ELF-1 (cell line): ENCODE results near the gene POLD2.
"Not testable (repeated sequence)": the region's sequence is repeated elsewhere in the genome, so short reads cannot be mapped to it uniquely, and the experiment has no call there.

ENCODE experiments used
- DNase-seq: peaks from one replicate; pipeline ENCODE4 v3.0.0-alpha.2; 2016; ENCODE audit warnings: low read depth, low spot score

The POLD2 gene

GRCh38 chr7:44139311-44140010 is 16.1 kb upstream of the POLD2 start:
- DNase-seq, result no peak

GRCh38 chr7:44138698-44139097 is 15.3 kb upstream of the POLD2 start:
- DNase-seq, result no peak

GRCh38 chr7:44136731-44137130 is 13.4 kb upstream of the POLD2 start:
- DNase-seq, result no peak

GRCh38 chr7:44134943-44135628 is 11.7 kb upstream of the POLD2 start:
- no peak for DNase-seq

- no peak for DNase-seq
These were observed 9.9 kb upstream of the POLD2 start for GRCh38 chr7:44133295-44133694.

GRCh38 chr7:44132039-44132438 is 8.7 kb upstream of the POLD2 start:
- peak; percentile 25 for DNase-seq

- peak; percentile 84 for DNase-seq
These were observed 8.1 kb upstream of the POLD2 start for GRCh38 chr7:44131173-44132029.

- DNase-seq, result no peak
These were observed 5.6 kb upstream of the POLD2 start for GRCh38 chr7:44128721-44129582.

GRCh38 chr7:44127161-44127560 is 3.8 kb upstream of the POLD2 start:
- DNase-seq, result no peak

- not testable (repeated sequence) for DNase-seq
These were observed 3.2 kb upstream of the POLD2 start for GRCh38 chr7:44126574-44126973.

- no peak for DNase-seq
These were observed 1.5 kb upstream of the POLD2 start for GRCh38 chr7:44124822-44125202.

- no peak for DNase-seq
These were observed 819 bp downstream of the POLD2 start for GRCh38 chr7:44122529-44122928.

GRCh38 chr7:44121761-44122420 is 1.5 kb downstream of the POLD2 start:
- no peak for DNase-seq

- no peak for DNase-seq
These were observed 3.0 kb downstream of the POLD2 start for GRCh38 chr7:44120395-44120794.

- DNase-seq, result no peak
These were observed 3.4 kb downstream of the POLD2 start for GRCh38 chr7:44119829-44120380.

GRCh38 chr7:44117801-44118429 is 5.4 kb downstream of the POLD2 start:
- no peak for DNase-seq

GRCh38 chr7:44116789-44117666 is 6.3 kb downstream of the POLD2 start:
- no peak for DNase-seq

- DNase-seq, result no peak
These were observed 7.1 kb downstream of the POLD2 start for GRCh38 chr7:44116087-44116788.
